ENCODE results near the gene MAPK10. TPM values are rescaled to one million over a fixed set of nuclear protein-coding genes. Genes with fewer than 3 reads are reported as not detected.

MAPK10 gene
- total RNA-seq, 2 experiments from 2014 or later = not detected

GRCh38 chr4:86368433-86368832 is 8.6 kb upstream of the MAPK10 start:
- no peaks in the 10 kb centered on the region for H3K27me3 Mint-ChIP-seq (ENCODE audit: low read depth)
- ChIA-PET POLR2A (no interaction called here), CTCF (no interaction called here)
- H3K4me1 Mint-ChIP-seq (ENCODE audit: low read depth) = no peaks in the 10 kb centered on the region
- ATAC-seq = no peak
- no peaks in the 10 kb centered on the region for H3K36me3 Mint-ChIP-seq (ENCODE audit: low read depth)
- H3K27ac Mint-ChIP-seq = no peak overlapping the region
- peaks cover 7% of the 10 kb centered on the region for H3K9me3 Mint-ChIP-seq (ENCODE audit: insufficient read depth)
- no peak overlapping the region for H3K4me3 Mint-ChIP-seq
- DNase-seq = no peak

- DNase-seq (no peak), ATAC-seq (no peak)
- CTCF ChIA-PET = no interaction called here
- Mint-ChIP-seq H3K27me3 (ENCODE audit: low read depth) (no peaks in the 10 kb centered on the region), H3K4me1 (ENCODE audit: low read depth) (no peaks in the 10 kb centered on the region), H3K27ac (no peak overlapping the region), H3K36me3 (ENCODE audit: low read depth) (no peaks in the 10 kb centered on the region), H3K9me3 (ENCODE audit: insufficient read depth) (peaks cover 7% of the 10 kb centered on the region), H3K4me3 (no peak overlapping the region)
- POLR2A ChIA-PET = no interaction called here
Measured at GRCh38 chr4:86367577-86367976, 7.7 kb upstream of the MAPK10 start.

- no peaks in the 10 kb centered on the region for H3K27me3 Mint-ChIP-seq (ENCODE audit: low read depth)
- ATAC-seq (no peak), DNase-seq (no peak)
- H3K36me3 Mint-ChIP-seq (ENCODE audit: low read depth) = no peaks in the 10 kb centered on the region
- CTCF ChIA-PET = no interaction called here
- no peaks in the 10 kb centered on the region for H3K4me1 Mint-ChIP-seq (ENCODE audit: low read depth)
- POLR2A ChIA-PET = no interaction called here
- H3K4me3 Mint-ChIP-seq = no peak overlapping the region
- H3K27ac Mint-ChIP-seq = no peak overlapping the region
- H3K9me3 Mint-ChIP-seq (ENCODE audit: insufficient read depth) = peaks cover 6% of the 10 kb centered on the region
Measured at GRCh38 chr4:86366920-86367319, 7.1 kb upstream of the MAPK10 start.

- Mint-ChIP-seq H3K27me3 (ENCODE audit: low read depth) (peaks cover 5% of the 10 kb centered on the region), H3K9me3 (ENCODE audit: insufficient read depth) (no peaks in the 10 kb centered on the region), H3K4me1 (ENCODE audit: low read depth) (peaks cover 11% of the 10 kb centered on the region), H3K27ac (no peak overlapping the region), H3K36me3 (ENCODE audit: low read depth) (no peaks in the 10 kb centered on the region), H3K4me3 (no peak overlapping the region)
- no peak for ATAC-seq
- POLR2A ChIA-PET = no interaction called here
- no peak for DNase-seq
- CTCF ChIA-PET = no interaction called here
Measured at GRCh38 chr4:86362510-86362909, 2.7 kb upstream of the MAPK10 start.

GRCh38 chr4:86358257-86358656 is 1.6 kb downstream of the MAPK10 start:
- H3K4me1 Mint-ChIP-seq (ENCODE audit: low read depth) = peaks cover 11% of the 10 kb centered on the region
- no peak overlapping the region for H3K4me3 Mint-ChIP-seq
- CTCF ChIA-PET = no interaction called here
- POLR2A ChIA-PET = no interaction called here
- no peak overlapping the region for H3K27ac Mint-ChIP-seq
- peaks cover 6% of the 10 kb centered on the region for H3K27me3 Mint-ChIP-seq (ENCODE audit: low read depth)
- no peak for DNase-seq
- H3K9me3 Mint-ChIP-seq (ENCODE audit: insufficient read depth) = no peaks in the 10 kb centered on the region
- no peak for ATAC-seq
- H3K36me3 Mint-ChIP-seq (ENCODE audit: low read depth) = no peaks in the 10 kb centered on the region

GRCh38 chr4:86357608-86358007 is 2.2 kb downstream of the MAPK10 start:
- H3K36me3 Mint-ChIP-seq (ENCODE audit: low read depth) = no peaks in the 10 kb centered on the region
- no peak overlapping the region for H3K4me3 Mint-ChIP-seq
- CTCF ChIA-PET = no interaction called here
- H3K27ac Mint-ChIP-seq = no peak overlapping the region
- H3K9me3 Mint-ChIP-seq (ENCODE audit: insufficient read depth) = no peaks in the 10 kb centered on the region
- DNase-seq (no peak), ATAC-seq (no peak)
- POLR2A ChIA-PET = no interaction called here
- peaks cover 6% of the 10 kb centered on the region for H3K27me3 Mint-ChIP-seq (ENCODE audit: low read depth)
- H3K4me1 Mint-ChIP-seq (ENCODE audit: low read depth) = peaks cover 11% of the 10 kb centered on the region

GRCh38 chr4:86356425-86357210 is 3.2 kb downstream of the MAPK10 start:
- ATAC-seq = no peak
- POLR2A ChIA-PET = no interaction called here
- no peak overlapping the region for H3K4me3 Mint-ChIP-seq
- H3K36me3 Mint-ChIP-seq (ENCODE audit: low read depth) = no peaks in the 10 kb centered on the region
- no peaks in the 10 kb centered on the region for H3K9me3 Mint-ChIP-seq (ENCODE audit: insufficient read depth)
- peaks cover 6% of the 10 kb centered on the region for H3K27me3 Mint-ChIP-seq (ENCODE audit: low read depth)
- DNase-seq = no peak
- CTCF ChIA-PET = no interaction called here
- H3K4me1 Mint-ChIP-seq (ENCODE audit: low read depth) = peaks cover 11% of the 10 kb centered on the region
- no peak overlapping the region for H3K27ac Mint-ChIP-seq

GRCh38 chr4:86354390-86354789 is 5.5 kb downstream of the MAPK10 start:
- ChIA-PET CTCF (no interaction called here), POLR2A (no interaction called here)
- H3K36me3 Mint-ChIP-seq (ENCODE audit: low read depth) = no peaks in the 10 kb centered on the region

GRCh38 chr4:86346320-86346719 is 13.5 kb downstream of the MAPK10 start:
- ChIA-PET CTCF (no interaction called here), POLR2A (no interaction called here)
- H3K27me3 Mint-ChIP-seq (ENCODE audit: low read depth) = peaks cover 2% of the 10 kb centered on the region
- H3K27ac Mint-ChIP-seq = no peak overlapping the region
- no peak for ATAC-seq
- DNase-seq = no peak
- no peaks in the 10 kb centered on the region for H3K4me1 Mint-ChIP-seq (ENCODE audit: low read depth)
- H3K36me3 Mint-ChIP-seq (ENCODE audit: low read depth) = no peaks in the 10 kb centered on the region
- H3K4me3 Mint-ChIP-seq = no peak overlapping the region
- no peaks in the 10 kb centered on the region for H3K9me3 Mint-ChIP-seq (ENCODE audit: insufficient read depth)

More at GRCh38 chr4:86354390-86354789, 5.5 kb downstream of the MAPK10 start:
- Mint-ChIP-seq H3K27ac (no peak overlapping the region), H3K4me1 (ENCODE audit: low read depth) (peaks cover 1% of the 10 kb centered on the region), H3K4me3 (no peak overlapping the region), H3K27me3 (ENCODE audit: low read depth) (peaks cover 2% of the 10 kb centered on the region), H3K9me3 (ENCODE audit: insufficient read depth) (no peaks in the 10 kb centered on the region)
- ATAC-seq (no peak), DNase-seq (no peak)

GRCh38 chr4:86344127-86344526 is 15.7 kb downstream of the MAPK10 start:
- POLR2A ChIA-PET = no interaction called here
- DNase-seq (no peak), ATAC-seq (no peak)
- no peak overlapping the region for H3K4me3 Mint-ChIP-seq
- no peaks in the 10 kb centered on the region for H3K4me1 Mint-ChIP-seq (ENCODE audit: low read depth)
- H3K27me3 Mint-ChIP-seq (ENCODE audit: low read depth) = peaks cover 2% of the 10 kb centered on the region
- no peaks in the 10 kb centered on the region for H3K36me3 Mint-ChIP-seq (ENCODE audit: low read depth)
- no peaks in the 10 kb centered on the region for H3K9me3 Mint-ChIP-seq (ENCODE audit: insufficient read depth)
- no peak overlapping the region for H3K27ac Mint-ChIP-seq
- CTCF ChIA-PET = no interaction called here

GRCh38 chr4:86338989-86339388 is 20.9 kb downstream of the MAPK10 start:
- POLR2A ChIA-PET = no interaction called here
- no peaks in the 10 kb centered on the region for H3K27me3 Mint-ChIP-seq (ENCODE audit: low read depth)
- no peaks in the 10 kb centered on the region for H3K36me3 Mint-ChIP-seq (ENCODE audit: low read depth)
- no peak for ATAC-seq
- H3K4me1 Mint-ChIP-seq (ENCODE audit: low read depth) = no peaks in the 10 kb centered on the region
- H3K4me3 Mint-ChIP-seq = no peak overlapping the region
- no peak for DNase-seq
- no peak overlapping the region for H3K27ac Mint-ChIP-seq
- no peaks in the 10 kb centered on the region for H3K9me3 Mint-ChIP-seq (ENCODE audit: insufficient read depth)
- CTCF ChIA-PET = no interaction called here

- ATAC-seq (no peak), DNase-seq (no peak)
- ChIA-PET CTCF (no interaction called here), POLR2A (no interaction called here)
- Mint-ChIP-seq H3K4me3 (no peak overlapping the region), H3K9me3 (ENCODE audit: insufficient read depth) (no peaks in the 10 kb centered on the region), H3K27me3 (ENCODE audit: low read depth) (no peaks in the 10 kb centered on the region), H3K4me1 (ENCODE audit: low read depth) (no peaks in the 10 kb centered on the region), H3K36me3 (ENCODE audit: low read depth) (no peaks in the 10 kb centered on the region), H3K27ac (no peak overlapping the region)
Measured at GRCh38 chr4:86338521-86338920, 21.3 kb downstream of the MAPK10 start.

Data from activated CD8-positive, alpha-beta T cell treated with anti-CD3 and anti-CD28 coated beads, Interleukin-2, amount 10 ng/mL, durations not matched to agents 7 days and 5 days (primary cell).